ENCODE data around the gene ALG9. TPM values are rescaled to one million over a fixed set of nuclear protein-coding genes. Genes with fewer than 3 reads are reported as not detected.
A peak's percentile ranks its signal among the peaks of the same experiment; 100 is the strongest.

The ALG9 gene
- total RNA-seq, 4 donors from 2014 or later = 35.3 to 44.9 (median 36.6) TPM

DNA sequence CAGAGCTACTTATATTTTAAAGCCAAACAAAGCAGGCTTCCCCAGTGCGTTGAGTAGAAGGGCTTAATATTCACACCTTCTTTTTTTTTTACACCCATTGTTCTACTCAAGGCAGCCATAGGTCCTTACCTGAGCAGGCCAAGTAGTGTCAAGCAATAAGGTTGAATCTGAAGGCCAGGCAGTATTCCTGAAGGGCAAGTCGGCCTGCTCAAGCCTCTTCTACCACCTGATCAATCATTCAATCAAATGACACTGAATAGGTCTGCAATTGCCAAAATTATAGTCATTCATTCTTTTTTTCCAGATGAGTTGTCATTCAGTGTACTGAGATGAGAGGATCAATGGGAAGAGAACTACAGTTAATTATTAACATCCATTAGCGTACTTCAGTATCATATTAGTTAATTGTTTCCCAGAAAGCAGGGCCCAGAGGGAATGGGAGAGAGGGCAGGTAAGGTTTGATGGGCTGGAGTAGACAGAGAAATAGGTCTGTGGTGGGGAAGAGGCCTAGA, 93.3 kb downstream of the ALG9 start:
- TF ChIP-seq, protein P1, sequence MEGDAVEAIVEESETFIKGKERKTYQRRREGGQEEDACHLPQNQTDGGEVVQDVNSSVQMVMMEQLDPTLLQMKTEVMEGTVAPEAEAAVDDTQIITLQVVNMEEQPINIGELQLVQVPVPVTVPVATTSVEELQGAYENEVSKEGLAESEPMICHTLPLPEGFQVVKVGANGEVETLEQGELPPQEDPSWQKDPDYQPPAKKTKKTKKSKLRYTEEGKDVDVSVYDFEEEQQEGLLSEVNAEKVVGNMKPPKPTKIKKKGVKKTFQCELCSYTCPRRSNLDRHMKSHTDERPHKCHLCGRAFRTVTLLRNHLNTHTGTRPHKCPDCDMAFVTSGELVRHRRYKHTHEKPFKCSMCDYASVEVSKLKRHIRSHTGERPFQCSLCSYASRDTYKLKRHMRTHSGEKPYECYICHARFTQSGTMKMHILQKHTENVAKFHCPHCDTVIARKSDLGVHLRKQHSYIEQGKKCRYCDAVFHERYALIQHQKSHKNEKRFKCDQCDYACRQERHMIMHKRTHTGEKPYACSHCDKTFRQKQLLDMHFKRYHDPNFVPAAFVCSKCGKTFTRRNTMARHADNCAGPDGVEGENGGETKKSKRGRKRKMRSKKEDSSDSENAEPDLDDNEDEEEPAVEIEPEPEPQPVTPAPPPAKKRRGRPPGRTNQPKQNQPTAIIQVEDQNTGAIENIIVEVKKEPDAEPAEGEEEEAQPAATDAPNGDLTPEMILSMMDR (IDR thresholded peaks at IDR 0.05) = no peak
- no peak for TF ChIP-seq POLR2A (IDR thresholded peaks at IDR 0.05)
- Histone ChIP-seq H3K36me3 (no peaks in the 10 kb centered on the region), H3K4me1 (peaks cover 12 to 13% of the 10 kb centered on the region in 2 donors), H3K4me3 (replicated peaks in 1 of 3) (no peak overlapping the region), H3K27ac (no peak overlapping the region), H3K9me3 (no peaks in the 10 kb centered on the region), H3K27me3 (no peaks in the 10 kb centered on the region)
- intact Hi-C loops (cut with DNase I) = loop anchor here (5.0 kb wide), 1 partner anchor 176 kb away; the partner anchor contains the start of gene SIK2
- no peak for DNase-seq
- WGBS, 2 donors = 81 to 84% methylated on average over 3 of the region's 3 CpGs

DNA sequence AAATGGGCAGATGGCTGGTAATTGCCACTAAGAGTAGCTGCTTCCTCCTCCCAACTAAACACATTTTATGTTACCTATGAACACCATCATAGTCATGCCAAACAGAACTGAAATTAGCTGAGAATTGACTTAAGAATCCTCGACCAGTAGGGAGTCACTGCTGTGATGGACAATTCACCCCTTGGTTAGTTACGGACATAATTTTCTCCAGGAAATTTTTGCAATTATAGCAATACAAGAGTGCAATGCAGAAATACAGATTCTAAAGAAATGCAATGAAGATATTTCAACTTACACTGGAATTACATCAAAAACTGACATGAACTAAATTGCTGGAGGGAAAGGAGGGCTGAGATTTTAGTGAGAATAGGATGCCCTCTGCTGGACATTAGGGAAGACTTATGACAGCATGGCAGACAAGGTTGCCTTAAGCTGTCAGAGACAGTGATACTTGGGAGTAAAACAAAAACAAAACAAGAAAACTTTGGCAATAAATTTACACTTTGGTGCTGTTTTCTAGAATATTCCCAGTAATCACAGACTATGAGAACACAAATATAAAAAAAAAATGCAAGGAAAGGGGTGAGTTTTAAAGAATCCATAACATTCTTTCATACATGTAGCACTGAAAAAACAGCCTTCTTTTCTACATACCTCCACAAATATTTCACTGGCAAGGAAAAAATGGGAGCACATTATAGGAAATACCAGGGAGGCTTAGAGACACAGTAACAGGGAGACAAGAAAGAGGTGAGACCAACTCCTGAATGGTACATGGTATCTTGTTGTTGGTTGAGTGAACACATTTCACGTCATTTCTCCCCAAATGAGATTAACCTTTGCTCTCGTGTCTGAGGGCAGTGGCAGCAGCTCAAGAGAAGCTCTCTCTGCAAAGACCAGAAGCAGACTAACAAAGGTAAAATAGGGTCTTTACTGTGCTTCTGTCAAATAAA, 94.0 kb downstream of the ALG9 start:
- WGBS, 2 donors = 69 to 75% methylated on average over 4 of the region's 4 CpGs
- intact Hi-C loops (cut with DNase I) = loop anchor here (5.0 kb wide), 1 partner anchor 175 kb away; the partner anchor contains the start of gene SIK2
- TF ChIP-seq, protein P1 (IDR thresholded peaks at IDR 0.05) = peak; percentile 23 to 94 (median 77)
- TF ChIP-seq POLR2A (IDR thresholded peaks at IDR 0.05) = no peak
- no peaks in the 10 kb centered on the region for H3K9me3 ChIP-seq
- peak in 1 of 2 donors; percentile 11 for DNase-seq
- H3K36me3 ChIP-seq = no peaks in the 10 kb centered on the region
- H3K4me1 ChIP-seq = peaks cover 12 to 13% of the 10 kb centered on the region in 2 donors
- no peak overlapping the region for H3K4me3 ChIP-seq (replicated peaks in 1 of 3)
- peak overlapping the region in 1 of 3 donors; percentile 27 for H3K27ac ChIP-seq
- no peaks in the 10 kb centered on the region for H3K27me3 ChIP-seq

DNA sequence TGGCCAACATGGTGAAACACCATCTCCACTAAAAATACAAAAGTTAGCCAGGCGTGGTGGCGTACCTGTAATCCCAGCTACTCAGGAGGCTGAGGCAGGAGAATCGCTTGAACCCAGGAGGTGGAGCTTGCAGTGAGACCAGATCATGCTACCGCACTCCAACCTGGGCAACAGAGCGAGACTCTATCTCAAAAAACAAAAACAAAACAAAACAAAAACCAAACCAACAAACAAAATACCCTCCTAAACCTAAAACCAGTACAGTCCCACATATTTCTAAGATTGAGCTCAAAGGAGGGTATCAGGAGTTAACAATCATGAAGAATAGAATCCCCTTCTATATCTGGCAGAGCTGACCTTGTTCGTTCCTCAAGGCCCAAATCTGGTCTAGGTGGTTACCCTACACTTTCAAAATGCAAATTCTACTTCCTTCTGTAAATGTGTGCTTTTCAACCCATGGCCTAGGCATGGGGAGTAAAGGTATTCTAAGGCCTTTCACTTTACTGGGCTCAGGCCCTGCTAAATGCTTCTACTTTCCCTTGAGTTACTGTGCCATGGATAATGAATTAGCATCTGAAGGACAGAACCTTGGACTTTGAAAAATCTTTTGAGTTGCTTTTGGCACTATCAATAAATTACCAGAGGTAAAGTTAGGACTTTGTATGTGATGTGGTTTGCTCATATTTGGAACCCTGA, 94.8 kb downstream of the ALG9 start:
- Histone ChIP-seq H3K36me3 (no peaks in the 10 kb centered on the region), H3K9me3 (no peaks in the 10 kb centered on the region), H3K27me3 (no peaks in the 10 kb centered on the region), H3K4me3 (replicated peaks in 1 of 3) (no peak overlapping the region), H3K27ac (peak overlapping the region in 2 of 3 donors; percentile 4 to 27), H3K4me1 (peaks cover 12 to 13% of the 10 kb centered on the region in 2 donors)
- WGBS, 2 donors = 88 to 91% methylated on average over 6 of the region's 6 CpGs
- TF ChIP-seq, protein P1 (IDR thresholded peaks at IDR 0.05) = no peak
- no peak for TF ChIP-seq POLR2A (IDR thresholded peaks at IDR 0.05)
- DNase-seq = no peak
- intact Hi-C loops (cut with DNase I) = loop anchor here (5.0 kb wide), 1 partner anchor 174 kb away; the partner anchor contains the start of gene SIK2

DNA sequence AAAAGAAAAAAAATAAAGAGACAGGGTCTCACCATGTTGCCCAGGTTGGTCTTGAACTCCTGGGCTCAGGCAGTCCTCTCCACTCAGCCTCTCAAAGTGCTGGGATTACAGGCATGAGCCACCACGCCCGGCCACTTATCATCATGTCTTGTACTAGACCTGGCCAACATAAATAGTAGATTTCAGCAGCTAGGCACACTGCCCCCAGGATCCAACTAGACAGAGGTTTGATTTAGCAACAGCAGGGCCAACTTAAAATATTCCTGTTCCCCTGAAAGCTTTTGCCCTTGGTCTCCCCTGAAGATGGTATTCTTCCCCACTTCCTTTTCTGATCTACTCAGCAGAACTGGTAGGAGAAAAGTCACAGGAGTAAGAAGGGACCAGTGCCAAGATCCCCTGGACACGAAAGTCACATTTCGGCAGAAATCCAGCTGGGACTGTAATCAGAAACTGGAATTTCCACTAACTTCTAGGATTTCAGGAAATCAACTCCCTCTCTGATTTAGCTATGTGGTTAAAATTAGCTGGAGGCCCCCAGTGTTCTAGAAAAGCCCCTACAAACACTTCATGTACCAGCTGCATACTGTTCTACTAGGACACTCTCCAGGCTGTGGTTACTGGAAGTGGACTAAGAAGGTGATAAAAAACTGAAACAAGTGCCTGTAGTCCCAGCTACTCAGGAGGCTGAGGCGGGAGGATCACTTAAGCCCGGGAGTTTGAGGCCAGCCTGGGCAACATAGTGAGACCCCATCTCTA, 96.2 kb downstream of the ALG9 start:
- intact Hi-C loops (cut with DNase I) = loop anchor here (5.0 kb wide), 2 partner anchors 43 to 173 kb away; partner anchors contain the start of gene SIK2
- Histone ChIP-seq H3K27ac (peak overlapping the region; percentile 47 to 73 (median 67)), H3K4me1 (peaks cover 12 to 16% of the 10 kb centered on the region in 2 donors), H3K9me3 (no peaks in the 10 kb centered on the region), H3K4me3 (replicated peaks in 1 of 3) (no peak overlapping the region), H3K27me3 (no peaks in the 10 kb centered on the region), H3K36me3 (no peaks in the 10 kb centered on the region)
- DNase-seq = peak; percentile 30 to 47
- TF ChIP-seq POLR2A (IDR thresholded peaks at IDR 0.05) = no peak
- TF ChIP-seq, protein P1 (IDR thresholded peaks at IDR 0.05) = no peak
- 59 to 73% methylated on average over 6 of the region's 6 CpGs for WGBS, 2 donors

Data from thyroid gland (tissue), 4 donors.